HG03045 (cell line): ENCODE results near the gene ACSM2B.
"Not testable (repeated sequence)": the region's sequence is repeated elsewhere in the genome, so short reads cannot be mapped to it uniquely, and the experiment has no call there.

Experiments
- ATAC-seq: cut with Tn5 transposase; IDR thresholded peaks from one replicate; pipeline ENCODE4 v1.9.1; 2021; ENCODE audit warnings: mild to moderate bottlenecking, moderate library complexity; ENCODE audit not compliant: unreplicated experiment

Gene ACSM2B

DNA sequence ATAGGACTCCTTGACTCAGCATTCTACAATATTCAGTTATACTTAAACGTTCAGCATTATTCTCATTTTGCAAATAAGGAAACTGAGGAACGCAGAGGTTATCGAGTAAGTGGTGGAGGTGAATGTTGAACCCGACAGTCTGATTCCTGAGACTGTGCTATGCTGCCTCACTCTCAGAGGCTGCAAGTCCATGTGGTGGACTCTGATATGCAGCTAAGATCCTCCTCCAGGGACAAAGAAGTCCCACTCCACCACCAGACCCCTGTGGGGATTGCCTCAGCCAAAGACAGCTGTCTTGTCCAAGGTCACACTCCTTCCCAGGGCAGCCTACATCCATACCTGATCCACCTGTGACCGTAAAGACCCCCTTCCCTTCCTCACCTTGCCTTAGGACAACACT is 37.5 kb downstream of the ACSM2B start:
- ATAC-seq, result no peak

GRCh38 chr16:20538181-20538580 is 38.0 kb downstream of the ACSM2B start:
- ATAC-seq, result no peak

GRCh38 chr16:20536669-20537068 is 39.5 kb downstream of the ACSM2B start:
- ATAC-seq, result not testable (repeated sequence)

- ATAC-seq, result not testable (repeated sequence)
These were observed 43.8 kb downstream of the ACSM2B start for GRCh38 chr16:20532284-20532792.

GRCh38 chr16:20531795-20532194 is 44.4 kb downstream of the ACSM2B start:
- ATAC-seq, result not testable (repeated sequence)

DNA sequence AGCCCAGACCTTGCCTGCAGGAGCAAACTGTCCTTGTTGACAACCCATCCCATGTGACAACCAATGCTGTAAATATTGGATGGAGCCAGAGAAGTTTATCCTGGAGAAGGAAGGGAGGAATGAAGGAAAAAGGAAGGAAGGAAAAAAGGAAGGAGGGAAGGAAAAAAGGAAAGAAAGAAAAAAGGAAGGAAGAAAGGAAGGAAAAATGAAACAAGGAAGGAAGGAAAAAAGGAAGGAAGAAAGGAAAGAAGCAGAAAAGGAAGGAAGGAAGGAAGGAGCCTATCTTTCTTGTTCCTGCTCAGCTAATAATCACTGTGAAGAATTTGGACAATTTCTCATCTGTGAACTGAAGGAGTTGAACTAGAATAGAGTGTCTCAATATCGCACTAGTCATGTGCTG is 56.1 kb downstream of the ACSM2B start:
- ATAC-seq, result no peak

DNA sequence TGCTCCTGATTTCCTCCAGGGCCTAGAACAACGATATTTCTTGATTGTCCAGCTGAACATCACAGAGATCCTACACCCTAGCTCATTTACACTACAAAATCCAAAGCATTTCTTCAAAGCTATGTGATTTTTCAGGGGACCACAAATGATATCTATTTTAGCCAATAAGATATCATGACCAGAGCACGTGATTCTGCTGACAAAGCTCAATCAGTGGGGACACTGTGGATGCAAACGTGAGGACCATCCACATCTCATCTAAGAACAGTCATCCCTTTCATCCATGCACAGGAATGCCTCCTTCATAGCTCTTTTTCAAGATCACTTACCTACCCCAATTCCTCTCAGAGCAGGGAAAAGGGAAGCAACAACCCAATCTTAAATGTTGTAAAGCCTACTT is 56.9 kb downstream of the ACSM2B start:
- ATAC-seq, result no peak

- ATAC-seq, result no peak
These were observed 59.0 kb downstream of the ACSM2B start for GRCh38 chr16:20517149-20517548.

- ATAC-seq, result no peak
These were observed 60.5 kb downstream of the ACSM2B start for GRCh38 chr16:20515688-20516090.

GRCh38 chr16:20510323-20510722 is 65.8 kb downstream of the ACSM2B start:
- ATAC-seq, result no peak

DNA sequence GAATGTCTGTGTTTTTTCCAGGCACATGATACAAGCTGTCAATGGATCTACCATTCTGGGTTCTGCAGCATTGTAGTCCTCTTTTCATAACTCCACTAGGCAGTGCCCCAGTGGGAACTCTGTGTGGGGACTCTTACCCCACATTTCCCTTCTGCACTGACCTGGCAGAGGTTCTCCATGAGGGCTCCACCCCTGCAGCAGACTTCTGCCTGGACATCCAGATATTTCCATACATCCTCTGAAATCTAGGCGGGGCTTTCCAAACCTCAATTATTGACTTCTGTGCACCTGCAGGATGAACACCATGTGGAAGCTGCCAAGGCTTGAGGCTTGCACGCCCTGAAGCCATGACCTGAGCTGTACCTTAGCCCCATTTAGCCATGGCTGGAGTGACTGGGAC is 68.9 kb downstream of the ACSM2B start:
- ATAC-seq, result no peak

GRCh38 chr16:20504418-20504817 is 71.7 kb downstream of the ACSM2B start:
- ATAC-seq, result no peak

DNA sequence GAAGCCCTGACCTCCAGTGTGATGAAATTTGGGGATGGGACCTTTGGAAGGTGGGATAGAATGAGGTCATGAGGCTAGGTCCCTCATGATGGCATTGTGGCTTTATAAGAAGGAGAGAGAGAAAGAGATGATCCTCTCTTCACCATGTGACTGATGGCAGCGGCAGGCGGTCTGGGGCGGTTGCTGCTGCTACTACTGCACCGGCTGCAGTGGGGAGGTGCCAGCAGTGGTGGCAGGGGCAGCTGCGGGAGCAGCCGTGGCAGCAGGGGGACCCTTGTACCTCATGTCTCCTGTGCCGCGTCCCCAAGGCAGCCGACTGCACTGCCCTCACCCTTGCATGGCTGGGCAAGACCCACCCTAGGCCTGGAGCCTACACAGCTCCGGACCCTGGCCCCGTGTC is 84.7 kb downstream of the ACSM2B start:
- not testable (repeated sequence) for ATAC-seq

DNA sequence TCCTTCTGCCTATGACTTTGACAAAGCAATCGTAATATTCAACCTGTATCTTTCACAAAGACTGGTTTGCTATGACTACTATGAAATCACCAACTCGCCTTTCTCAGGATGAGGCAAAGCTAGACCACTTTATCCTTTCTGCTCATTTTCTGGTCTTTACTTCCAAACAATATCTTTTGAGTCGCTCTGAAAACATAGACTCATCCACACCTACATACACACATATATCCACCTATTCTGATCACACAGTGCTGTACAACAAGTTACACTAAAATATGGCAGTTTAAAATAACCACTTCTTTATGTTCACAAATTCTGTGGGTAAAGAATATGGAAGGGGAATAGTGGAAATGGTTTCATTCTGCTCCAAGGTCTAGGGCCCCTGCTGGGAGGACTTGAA is 85.2 kb downstream of the ACSM2B start:
- ATAC-seq, result not testable (repeated sequence)
